MV-4-11 (cell line): ENCODE results near the gene LPP.
"Not testable (repeated sequence)": the region's sequence is repeated elsewhere in the genome, so short reads cannot be mapped to it uniquely, and the experiment has no call there.

Experiments used
- DNase-seq: peaks from one replicate; lab custom pipeline; 2025; lab: John Stamatoyannopoulos, UW

Gene LPP

DNA sequence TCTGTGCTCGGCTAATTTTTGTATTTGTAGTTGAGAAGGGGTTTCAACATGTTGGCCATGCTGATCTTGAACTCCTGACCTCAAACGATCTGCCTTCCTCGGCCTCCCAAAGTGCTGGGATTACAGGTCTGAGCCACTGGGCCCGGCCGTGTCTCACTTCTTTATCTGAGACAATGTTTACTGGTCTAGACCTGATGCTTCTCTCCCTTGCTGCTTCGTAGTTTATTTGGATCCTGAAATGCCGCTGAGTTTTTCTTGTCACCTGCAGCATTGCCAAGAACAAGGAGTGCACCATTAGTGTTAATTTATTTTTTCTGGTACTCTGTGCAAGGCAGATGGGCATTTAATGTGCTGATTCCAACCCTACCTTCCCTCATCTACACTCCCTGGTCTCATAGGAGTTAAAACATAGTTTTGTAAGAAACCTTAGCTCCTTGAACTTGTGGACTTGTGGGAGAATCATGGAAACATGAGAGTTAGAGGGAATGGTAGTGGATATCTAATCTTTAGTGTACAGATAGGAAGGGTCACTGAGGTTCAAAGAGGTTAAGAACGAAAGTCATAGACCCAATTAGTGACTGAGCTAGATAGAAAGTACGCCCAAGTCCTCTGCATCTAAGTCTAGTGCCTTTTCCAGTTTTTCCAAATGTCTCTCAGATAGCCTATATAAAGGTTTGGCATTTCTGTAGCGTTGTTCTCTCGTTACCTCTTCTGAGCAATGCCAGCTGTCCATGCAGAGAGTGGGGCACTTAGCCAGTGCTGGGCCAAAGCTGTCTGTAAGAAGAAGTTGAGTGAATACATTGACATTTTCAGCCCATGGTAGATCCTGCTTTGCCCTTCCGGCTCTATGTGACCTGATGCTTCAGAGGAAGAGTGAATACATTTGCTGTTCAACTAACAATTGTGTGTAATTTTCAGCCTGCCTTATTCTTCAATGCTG lies 244.1 kb downstream of the LPP start:
- no peak for DNase-seq

DNA sequence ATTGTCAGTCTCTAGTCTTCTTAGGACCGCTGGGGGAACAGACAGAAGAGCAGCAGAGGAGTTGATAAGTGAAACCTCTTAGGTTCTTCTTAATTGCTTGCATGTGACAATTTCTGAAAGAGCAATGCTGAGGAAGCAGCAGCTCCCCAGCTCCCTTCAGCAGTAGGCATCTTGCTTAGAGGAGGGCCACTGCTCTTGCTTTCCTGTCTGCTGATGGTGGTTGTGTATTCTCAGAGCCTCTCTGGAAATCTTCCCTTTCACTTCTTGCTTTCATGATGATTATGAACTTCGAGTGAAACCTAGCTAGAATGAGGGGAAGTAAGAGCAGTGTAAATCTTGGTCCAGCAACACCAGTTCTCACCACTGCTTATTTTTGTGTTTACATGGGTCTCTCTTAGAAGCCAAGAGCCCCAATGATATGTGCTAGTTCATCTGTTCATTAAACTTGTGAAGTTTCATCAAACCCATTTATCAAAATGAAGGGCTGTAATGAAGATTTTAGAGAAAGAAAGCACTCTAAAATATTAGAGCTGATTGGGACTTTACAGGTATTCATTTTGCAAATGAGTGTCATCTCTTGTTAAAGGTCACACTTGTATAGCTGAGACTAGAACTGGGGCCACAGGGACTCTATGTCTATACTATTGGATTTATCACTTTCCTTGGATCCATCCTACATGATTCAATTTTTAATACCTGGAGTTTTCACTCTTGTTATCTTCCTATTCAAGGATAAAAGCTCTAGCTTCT lies 246.7 kb downstream of the LPP start:
- DNase-seq, result peak; percentile 86

DNA sequence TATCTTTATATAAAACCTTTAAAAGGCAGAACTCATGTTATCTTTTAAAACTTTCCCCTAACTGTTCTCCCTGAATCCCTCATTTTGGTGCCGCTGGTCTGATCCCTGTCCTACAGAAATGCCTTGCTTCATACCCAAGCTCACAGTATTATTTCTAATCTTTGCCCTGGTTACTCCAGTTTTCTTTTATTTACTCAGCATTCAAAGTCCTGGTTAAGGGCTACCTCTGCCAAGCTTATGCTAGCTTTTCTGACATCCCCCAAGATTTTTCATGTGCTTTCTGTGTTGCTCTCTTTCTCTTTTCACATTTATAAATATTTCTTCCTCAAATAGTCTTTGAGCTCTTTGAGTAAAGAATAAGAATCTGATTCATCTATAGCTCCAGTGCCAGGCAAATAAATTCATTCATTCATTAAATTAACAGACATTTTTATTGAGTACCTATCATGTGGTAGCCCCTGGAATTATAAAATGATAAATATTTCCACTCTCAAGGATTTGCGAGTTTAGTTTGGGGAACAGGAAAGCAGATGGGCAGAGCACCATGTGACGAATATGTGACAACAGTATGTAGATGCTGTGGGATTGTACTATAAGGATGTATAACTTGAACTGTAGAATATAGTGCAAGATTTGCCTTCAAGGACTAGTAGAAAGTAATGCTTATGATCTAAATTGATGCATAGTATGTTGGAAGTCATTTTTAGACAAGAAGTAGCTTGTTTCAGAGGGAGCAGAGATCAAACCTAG lies 247.5 kb downstream of the LPP start:
- no peak for DNase-seq

DNA sequence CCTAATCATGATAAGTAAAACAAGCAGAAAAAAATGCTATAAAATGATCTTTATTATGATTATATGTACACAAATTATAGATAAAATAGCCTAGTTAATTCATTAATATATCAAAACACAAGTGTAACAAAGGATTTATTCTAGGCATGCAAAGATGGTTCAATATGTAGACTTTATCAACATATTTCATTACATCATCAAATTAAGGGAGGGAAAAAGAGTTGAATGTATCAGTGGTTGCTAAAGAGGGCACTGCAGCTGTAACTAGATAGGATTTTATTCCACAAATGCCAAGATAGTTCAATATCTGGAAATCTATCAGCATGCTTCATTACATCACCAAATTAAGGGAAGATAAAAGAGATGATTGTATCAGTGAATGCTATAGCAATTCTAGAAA lies 248.3 kb downstream of the LPP start:
- no peak for DNase-seq

DNA sequence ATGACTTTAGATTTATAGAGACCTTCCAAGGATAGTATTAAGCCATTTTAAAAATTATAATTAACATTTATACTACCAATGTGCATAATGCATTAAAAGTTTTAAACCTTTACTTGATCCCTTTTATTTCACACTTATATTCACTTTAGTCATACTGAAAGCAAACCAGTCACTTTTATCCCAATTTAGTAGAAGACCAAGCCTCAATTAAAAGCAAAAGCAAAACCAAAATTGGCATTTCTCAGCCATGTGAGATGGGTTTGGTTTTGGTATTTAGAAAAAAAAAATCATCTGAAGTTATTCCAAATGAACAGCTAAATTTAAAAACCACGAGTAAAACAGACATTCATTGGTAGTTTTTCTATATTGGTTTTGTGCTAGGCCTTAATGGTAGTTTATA lies 249.4 kb downstream of the LPP start:
- no peak for DNase-seq

DNA sequence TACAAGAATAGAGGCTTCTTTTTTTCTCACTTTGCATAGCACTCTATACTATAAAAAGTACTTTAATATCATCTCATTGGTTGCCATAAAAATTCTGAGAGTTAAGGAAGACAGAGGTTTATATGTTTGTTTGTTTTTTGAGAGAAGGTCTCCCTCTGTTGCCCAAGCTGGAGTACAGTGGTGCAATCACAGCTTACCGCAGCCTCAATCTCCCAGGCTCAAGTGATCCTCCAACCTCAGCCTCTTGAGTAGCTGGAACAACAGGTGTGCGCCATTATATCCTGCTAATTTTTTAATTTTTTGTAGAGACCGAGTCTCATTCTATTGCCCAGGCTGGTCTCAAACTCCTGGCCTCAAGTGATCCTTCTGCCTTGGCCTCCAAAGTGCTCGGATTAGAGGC lies 250.2 kb downstream of the LPP start:
- DNase-seq, result no peak

DNA sequence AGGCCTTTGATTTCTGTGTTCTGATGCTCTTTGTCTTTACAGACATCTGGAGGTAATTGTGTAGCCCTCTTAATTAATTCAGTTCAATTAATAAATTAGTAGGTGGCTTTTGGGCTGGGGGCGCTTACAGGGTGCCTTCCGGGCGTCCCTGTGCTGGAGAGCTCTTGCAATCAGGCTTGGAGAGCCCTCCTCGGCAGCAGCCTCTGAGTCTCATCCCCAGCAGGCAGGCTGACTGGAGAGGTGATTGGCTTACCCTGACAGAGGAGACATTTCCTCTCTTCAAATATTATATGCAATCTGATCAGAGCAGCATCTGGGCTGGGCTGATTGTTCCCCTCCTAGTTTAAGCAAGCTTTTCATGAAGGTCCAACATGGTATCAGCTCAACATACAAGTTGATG lies 250.7 kb downstream of the LPP start:
- DNase-seq, result no peak

DNA sequence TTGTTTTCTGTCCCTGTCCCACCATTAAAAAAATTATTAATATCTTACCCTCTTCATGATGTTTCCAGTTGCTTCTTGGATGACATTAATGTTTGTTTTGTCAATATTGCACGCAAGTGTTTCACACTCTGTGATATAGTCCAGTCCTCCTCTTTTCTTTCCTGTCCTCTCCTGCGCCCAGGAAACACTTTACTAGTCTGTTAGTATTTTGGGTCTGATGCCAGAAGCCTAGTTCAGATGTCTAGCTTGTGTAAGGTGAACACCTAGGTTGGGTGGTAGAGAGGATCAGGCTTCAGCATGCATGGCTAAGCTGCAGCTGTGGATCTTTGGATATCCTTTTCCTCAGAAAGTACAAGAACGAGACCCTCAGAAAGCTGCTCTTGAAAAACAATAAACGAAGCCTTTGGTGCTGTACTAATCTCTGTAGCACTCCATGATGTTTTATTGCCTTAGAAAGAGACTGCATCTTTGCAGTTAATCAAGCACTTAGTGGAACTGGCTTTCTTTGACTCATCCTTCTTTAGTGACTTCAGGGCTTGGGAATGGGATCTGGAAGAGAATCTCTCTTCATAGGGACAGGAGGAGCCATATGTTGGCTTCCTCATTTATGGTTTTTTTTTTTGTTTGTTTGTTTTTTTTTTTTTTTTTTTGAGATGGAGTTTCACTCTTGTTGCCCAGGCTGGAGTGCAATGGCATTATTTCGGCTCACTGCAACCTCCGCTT lies 253.4 kb downstream of the LPP start:
- no peak for DNase-seq

DNA sequence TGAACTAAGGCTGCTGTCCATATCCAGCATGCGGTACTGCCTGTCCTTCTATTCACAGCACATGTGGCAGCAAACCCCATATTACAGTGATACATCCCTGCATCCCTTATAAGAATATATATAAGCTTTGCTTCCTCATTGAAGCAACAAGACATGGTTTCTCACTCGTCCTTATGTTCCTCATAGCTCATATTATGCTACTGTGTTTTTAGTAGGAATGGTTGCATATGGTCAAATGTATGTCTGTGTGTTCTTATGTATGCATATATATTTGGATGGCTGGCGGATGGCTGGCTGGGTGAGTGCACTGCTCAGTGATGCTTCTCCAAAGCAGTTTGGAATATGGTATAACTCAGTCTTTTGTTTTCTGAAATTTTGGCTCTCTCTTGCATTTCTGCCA lies 254.9 kb downstream of the LPP start:
- DNase-seq, result no peak

DNA sequence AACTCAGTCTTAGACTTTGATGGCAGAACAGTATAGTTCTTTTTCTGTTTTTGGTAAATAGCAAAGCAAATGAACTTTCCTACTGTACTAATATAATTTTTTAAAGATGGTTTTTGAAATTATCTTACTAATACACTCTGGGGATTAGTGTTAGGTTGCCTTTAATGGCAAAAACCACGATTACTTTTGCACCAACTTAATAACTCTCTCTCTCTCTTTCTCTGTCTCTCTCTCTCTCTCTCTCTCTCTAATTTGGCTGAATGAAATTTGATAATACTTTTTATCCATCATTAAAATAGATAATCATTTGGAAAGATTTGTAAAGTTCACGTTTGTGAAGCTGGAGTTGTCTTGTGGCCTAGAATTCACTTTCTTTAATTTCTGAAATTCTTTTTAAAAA lies 257.8 kb downstream of the LPP start:
- no peak for DNase-seq

DNA sequence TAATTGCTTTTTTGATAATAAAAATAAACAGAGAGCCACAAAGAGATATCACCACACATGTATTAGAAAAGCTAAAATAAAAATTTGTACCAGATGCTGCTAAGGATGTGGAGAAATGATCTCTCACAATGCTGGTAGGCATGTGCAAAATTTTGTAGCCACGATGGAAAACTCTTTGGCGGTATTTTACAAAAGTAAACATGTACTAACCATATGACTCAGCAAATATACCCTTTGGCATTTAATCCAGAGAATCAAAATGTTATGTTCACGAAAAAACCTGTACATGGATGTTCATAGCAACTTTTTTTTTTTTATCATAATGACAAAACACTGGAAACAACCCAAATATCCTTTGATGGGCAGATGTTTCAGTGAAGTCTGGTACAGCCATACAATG lies 261.2 kb downstream of the LPP start:
- DNase-seq, result no peak

DNA sequence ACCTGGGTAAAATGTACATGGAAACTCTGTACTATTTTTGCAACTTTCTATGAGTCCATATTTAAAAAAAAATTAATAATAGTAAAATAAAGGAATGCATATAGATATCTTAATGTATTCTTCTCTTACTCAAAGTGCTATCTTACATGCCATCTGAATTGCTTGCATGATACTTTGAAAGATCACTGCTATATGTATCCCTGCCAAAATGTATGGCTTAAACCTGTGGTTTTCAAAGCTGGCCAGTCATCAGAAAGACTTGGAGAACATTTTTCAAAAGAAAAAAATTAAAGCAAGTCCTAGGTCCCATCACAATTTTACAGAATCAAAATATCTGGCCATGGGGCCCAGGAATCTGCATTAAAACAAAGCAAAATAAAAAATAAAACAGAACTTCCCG lies 262.1 kb downstream of the LPP start:
- no peak for DNase-seq

DNA sequence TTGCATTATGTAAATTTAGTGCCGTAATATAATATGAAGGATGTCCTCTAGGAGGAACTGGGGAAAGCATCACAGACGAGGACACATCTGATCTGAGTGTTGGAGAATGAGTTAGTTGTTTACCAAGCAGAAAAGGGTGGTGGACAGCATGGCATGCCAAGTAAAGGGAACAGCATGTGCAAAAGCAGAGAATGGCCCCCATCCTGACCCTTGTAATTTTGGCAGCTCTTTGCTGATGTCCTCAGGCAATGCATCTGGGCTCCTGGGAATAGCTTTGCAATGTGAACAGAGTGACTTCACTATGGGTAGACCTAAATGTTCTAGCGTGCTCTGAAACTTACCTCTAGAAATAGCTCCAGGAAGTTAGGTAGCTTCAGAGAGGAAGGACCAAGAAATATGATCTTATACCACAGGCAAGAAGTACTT lies 263.3 kb downstream of the LPP start:
- DNase-seq, result no peak

DNA sequence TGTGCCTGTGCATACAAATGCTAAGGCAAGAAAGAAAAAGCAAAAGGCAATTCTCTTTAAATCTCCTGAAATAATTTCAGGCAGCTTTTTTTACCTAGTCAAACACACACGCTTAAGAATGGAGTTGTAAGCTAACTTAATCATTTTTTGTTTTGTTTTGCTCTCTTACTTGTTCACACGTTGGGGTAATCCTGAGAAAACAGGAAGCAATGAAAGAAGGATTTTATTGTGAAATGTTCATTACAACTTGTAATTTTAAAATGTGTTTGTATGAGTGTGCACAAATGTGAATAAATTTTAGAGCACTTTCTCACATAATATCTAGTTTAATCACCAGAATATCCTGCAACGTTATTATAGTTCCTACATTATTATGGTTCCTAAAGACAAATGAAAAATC lies 263.8 kb downstream of the LPP start:
- peak; percentile 6 for DNase-seq

DNA sequence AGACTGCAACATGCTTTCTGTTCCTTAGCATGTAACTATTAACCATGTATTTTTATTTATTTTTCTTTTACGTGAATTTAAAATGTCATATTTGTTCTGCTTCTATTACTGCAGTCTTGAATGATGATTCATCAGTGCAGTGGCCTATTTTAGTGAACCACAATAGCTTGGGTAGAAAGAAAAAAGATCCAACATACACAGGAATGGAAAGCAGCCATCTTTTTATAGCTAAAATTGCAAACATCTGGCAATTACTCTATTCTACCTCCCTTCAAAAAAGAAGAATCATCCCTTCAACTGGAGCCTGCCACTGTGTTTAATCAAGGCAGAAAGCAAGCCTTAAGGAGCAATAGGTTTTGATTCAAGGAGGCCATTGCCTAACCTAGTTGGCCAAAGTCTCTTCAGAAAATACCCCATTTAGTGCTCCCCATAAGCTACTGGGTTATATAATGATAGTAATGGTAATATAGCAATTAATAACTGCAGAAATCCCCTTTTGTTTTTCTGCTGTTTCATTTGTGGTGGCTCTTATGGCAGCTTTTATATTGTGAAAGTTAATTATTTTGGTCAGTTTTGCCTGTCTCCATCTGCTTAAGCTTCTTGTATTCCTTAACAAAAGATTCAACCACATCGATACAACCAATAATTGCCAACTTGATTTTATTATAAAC lies 267.3 kb downstream of the LPP start:
- peak; percentile 51 for DNase-seq

DNA sequence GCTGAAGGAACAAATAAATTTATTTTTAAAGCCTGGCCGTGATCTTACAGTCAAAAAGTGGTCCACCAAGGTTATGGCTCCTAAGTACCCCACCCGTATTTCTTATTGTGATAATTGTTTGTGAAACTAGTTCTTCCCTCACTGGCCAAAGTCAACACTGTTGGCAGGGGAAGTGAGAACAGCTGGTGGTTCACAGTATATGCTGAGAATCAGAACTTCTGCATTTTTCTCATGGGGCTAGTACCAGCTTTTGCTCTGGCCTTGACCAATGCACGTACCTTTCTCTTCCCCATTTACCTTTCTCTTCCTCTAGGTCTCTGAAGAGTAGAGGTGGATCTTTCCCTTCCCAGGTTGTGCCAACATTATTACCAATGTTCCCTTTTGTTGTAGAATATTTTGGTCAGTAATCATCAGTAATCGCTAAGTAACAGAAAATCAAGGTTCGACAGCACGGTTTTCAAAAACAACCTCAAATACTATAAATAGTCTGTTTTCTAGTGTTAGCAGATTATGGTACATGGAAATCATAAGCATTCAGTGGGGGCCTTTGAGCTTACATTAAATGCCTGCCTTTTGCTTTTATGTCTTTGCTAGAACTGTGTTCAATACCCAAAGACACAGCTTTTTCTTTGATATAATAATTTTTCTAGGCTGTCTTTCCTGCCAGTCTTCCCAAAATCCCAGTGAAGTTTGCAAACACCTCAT lies 268.0 kb downstream of the LPP start:
- peak; percentile 93 for DNase-seq

DNA sequence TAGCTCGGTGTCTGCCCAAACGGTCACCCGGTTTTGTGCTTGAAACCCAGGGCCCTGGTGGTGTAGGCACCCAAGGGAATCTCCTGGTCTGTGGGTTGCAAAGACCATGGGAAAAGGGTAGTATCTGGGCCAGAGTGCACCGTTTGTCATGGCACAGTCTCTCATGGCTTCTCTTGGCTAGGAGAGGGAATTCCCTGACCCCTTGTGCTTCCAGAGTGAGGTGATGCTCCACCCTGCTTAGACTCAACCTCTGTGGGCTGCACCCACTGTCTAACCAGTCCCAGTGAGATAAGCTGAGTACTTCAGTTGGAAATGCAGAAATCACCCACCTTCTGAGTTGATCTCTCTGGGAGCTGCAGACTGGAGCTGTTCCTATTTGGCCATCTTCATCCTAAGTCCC lies 274.0 kb downstream of the LPP start:
- not testable (repeated sequence) for DNase-seq

DNA sequence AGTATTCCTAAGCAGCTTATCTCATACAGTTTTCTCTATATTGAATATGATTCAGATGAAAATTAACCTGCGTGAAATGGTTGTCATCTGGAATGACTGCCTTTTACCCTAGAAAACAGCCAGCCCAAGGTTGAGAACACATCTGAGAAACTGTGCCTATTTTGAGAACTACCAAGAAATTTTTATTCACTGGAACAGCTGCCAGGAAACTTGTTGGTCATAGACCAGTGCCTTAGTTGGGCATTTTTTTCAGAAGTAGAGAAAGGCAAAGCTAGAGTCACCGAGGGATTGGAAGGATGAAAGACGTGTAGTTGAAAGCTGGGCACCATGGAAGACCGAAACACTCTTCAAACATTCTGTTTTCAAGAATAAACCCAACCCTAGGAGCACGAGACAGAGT lies 277.1 kb downstream of the LPP start:
- no peak for DNase-seq

DNA sequence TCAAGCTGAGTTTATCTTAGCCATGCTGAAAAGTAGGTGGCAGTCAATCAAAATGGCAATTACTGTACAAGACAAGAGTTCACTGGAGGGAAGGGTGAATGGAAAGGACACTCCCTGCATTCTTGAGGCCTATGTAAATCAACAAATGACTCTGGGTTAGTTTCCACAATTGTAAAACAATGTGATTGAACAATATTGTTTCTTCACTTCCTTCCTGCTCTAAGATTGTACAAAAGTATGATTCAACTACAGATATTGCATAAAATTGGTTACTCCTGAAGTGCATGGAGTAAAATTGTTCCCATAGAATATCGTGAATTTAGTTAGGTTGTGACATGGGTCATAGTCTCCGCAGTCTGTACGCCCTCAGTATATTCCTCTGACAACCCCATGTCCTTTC lies 277.6 kb downstream of the LPP start:
- peak; percentile 78 for DNase-seq

DNA sequence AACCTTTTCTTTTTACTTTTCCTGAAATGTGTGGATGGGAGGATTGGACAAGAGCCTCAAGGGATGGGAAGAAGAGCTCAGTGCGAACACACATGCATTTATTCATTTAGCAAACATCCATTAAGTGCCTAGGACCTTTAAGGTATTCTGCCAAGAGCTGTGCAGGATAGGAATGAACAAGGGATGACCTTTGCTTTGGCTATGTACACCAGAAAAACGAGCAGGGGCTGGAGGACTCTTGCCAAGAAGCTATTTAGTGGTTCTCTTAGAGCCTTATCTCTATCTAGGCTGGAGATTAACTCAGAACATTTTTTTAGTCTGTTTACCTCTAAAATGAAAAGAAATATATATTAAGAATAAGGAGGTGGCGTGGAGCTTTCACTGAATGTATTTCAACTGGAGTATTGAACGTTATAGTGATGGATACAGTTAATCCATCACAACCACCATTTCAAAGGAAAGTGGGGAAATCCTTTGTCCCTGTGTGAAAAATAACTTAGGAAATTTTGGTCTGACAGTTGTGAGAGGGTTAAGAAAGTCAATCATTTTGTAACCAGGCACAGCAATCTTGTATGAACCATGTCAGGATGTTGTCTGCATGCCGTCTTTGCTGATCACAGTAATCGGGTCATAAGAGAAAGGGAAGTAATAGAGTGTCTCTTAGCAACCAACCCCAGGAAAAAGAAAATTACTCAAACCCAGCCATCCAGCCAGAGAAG lies 279.0 kb downstream of the LPP start:
- peak; percentile 60 for DNase-seq
